AG04450 (cell line): Measurements from ENCODE around the gene ZBTB7A. TPM values are rescaled to one million over a fixed set of nuclear protein-coding genes. Genes with fewer than 3 reads are reported as not detected.

Experiments
- CTCF ChIA-PET: fragments of 300-600, 350-600 bp; formaldehyde crosslinking; extraction: SDS; loops from one replicate; lab custom pipeline; 2022; ENCODE audit warnings: antibody characterized with exemption, inconsistent platforms; lab: Charles Lee
- POLR2A ChIA-PET: fragments of 350-600 bp; formaldehyde crosslinking; extraction: SDS; loops from one replicate; lab custom pipeline; 2021; ENCODE audit warnings: antibody characterized with exemption, inconsistent platforms; lab: Yijun Ruan, JAX
- DNase-seq: peaks from one replicate; pipeline ENCODE4 v3.0.0-alpha.2; 2011; ENCODE audit warnings: low read depth, low spot score
- H3K27ac ChIP-seq: one replicate; pipeline ENCODE4 v1.5.1; 2012; ENCODE audit warnings: low read depth, low read length, control low read depth
- H3K27me3 ChIP-seq: one replicate; pipeline ENCODE4 v1.6.0; 2012; ENCODE audit warnings: low read length; ENCODE audit not compliant: control insufficient read depth, insufficient read depth
- H3K4me3 ChIP-seq: 2 replicates; pipeline ENCODE4 v1.5.1; 2011; ENCODE audit warnings: mild to moderate bottlenecking, low read depth, low read length, control low read depth
- H3K9me3 ChIP-seq: 2 replicates; pipeline ENCODE4 v1.5.1; 2012; ENCODE audit warnings: low read length; ENCODE audit not compliant: control insufficient read depth, insufficient read depth
- CTCF ChIP-seq: IDR thresholded peaks from 2 replicates; pipeline ENCODE4 v1.5.1; 2011; ENCODE audit warnings: low read depth, low read length, control low read depth, inconsistent platforms
- polyA plus RNA-seq: library from polyadenylated mRNA; depleted of rRNA; stranded (reverse); fragments of >200 nt; gene quantifications from 2 replicates; pipeline ENCODE4 v1.2.3, GENCODE V29; 2011

The ZBTB7A gene
- polyA plus RNA-seq, 1 experiment: 2.7 TPM

GRCh38 chr19:4061683-4062418 is 4.8 kb downstream of the ZBTB7A start:
- ChIA-PET CTCF (no interaction called here), POLR2A (no interaction called here)
- no peak for DNase-seq
- H3K9me3 ChIP-seq: peaks cover 6% of the 10 kb centered on the region; the same call in 1 of the 2 replicates
- no peaks in the 10 kb centered on the region for H3K27me3 ChIP-seq
- H3K4me3 ChIP-seq: no peak overlapping the region
- TF ChIP-seq CTCF: no peak
- peak overlapping the region; percentile 11 for H3K27ac ChIP-seq

- H3K9me3 ChIP-seq: peaks cover 6% of the 10 kb centered on the region; the same call in 1 of the 2 replicates
- POLR2A ChIA-PET: no interaction called here
- H3K27ac ChIP-seq: peak overlapping the region; percentile 11
- no peak overlapping the region for H3K4me3 ChIP-seq
- no peak for DNase-seq
- CTCF ChIA-PET: no interaction called here
- H3K27me3 ChIP-seq: no peaks in the 10 kb centered on the region
- TF ChIP-seq CTCF: no peak
Observed at GRCh38 chr19:4061178-4061682, 5.5 kb downstream of the ZBTB7A start.

- TF ChIP-seq CTCF: no peak
- POLR2A ChIA-PET: no interaction called here
- peak overlapping the region; percentile 1 for H3K27ac ChIP-seq
- H3K4me3 ChIP-seq: no peak overlapping the region
- H3K27me3 ChIP-seq: no peaks in the 10 kb centered on the region
- peaks cover 6% of the 10 kb centered on the region; the same call in 1 of the 2 replicates for H3K9me3 ChIP-seq
- DNase-seq: no peak
- CTCF ChIA-PET: no interaction called here
Observed at GRCh38 chr19:4060621-4061177, 6.0 kb downstream of the ZBTB7A start.

GRCh38 chr19:4059891-4060620 is 6.6 kb downstream of the ZBTB7A start:
- ChIA-PET POLR2A (no interaction called here), CTCF (no interaction called here)
- Histone ChIP-seq H3K27me3 (no peaks in the 10 kb centered on the region), H3K4me3 (no peak overlapping the region), H3K27ac (peak overlapping the region; percentile 84), H3K9me3 (peaks cover 9% of the 10 kb centered on the region)
- no peak for TF ChIP-seq CTCF
- no peak for DNase-seq
